IMR-90 (cell line): ENCODE data around the gene SCN10A.

ENCODE experiments used
- BHLHE40 ChIP-seq: fragments of 150-350 bp; IDR thresholded peaks from 2 replicates; pipeline ENCODE4 v1.6.1; 2016; ENCODE audit warnings: mild to moderate bottlenecking, low read depth, low read length
- CEBPB ChIP-seq: IDR thresholded peaks from 2 replicates; pipeline ENCODE4 v1.6.1; 2012; ENCODE audit warnings: low read depth, low read length, improper control_type of control experiment
- CTCF ChIP-seq: conservative IDR thresholded peaks from 2 replicates; pipeline ENCODE4 v1.5.1; 2012; ENCODE audit warnings: mild to moderate bottlenecking, low read depth, low read length, improper control_type of control experiment
- MAZ ChIP-seq: IDR thresholded peaks from 2 replicates; pipeline ENCODE4 v1.6.1; 2012; ENCODE audit warnings: low read depth, mild to moderate bottlenecking, low read length, improper control_type of control experiment, moderate library complexity, borderline replicate concordance
- MXI1 ChIP-seq: IDR thresholded peaks from 2 replicates; pipeline ENCODE4 v1.6.1; 2012; ENCODE audit warnings: low read depth, mild to moderate bottlenecking, low read length, moderate library complexity, borderline replicate concordance
- POLR2A ChIP-seq: IDR thresholded peaks from 2 replicates; pipeline ENCODE4 v1.6.1; 2012; ENCODE audit warnings: mild to moderate bottlenecking, low read depth, low read length
- RAD21 ChIP-seq: IDR thresholded peaks from 2 replicates; pipeline ENCODE4 v1.6.1; 2012; ENCODE audit warnings: low read length, improper control_type of control experiment
- TF ChIP-seq, protein P1 (sequence below): fragments of 150-350 bp; IDR thresholded peaks from 2 replicates; pipeline ENCODE4 v1.6.1; 2017; ENCODE audit warnings: mild to moderate bottlenecking, antibody characterized with exemption, low read length, low read depth

- TF ChIP-seq, protein P1, sequence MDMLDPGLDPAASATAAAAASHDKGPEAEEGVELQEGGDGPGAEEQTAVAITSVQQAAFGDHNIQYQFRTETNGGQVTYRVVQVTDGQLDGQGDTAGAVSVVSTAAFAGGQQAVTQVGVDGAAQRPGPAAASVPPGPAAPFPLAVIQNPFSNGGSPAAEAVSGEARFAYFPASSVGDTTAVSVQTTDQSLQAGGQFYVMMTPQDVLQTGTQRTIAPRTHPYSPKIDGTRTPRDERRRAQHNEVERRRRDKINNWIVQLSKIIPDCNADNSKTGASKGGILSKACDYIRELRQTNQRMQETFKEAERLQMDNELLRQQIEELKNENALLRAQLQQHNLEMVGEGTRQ: no peak
- TF ChIP-seq CTCF (no peak), MXI1 (no peak), BHLHE40 (no peak), CEBPB (no peak), MAZ (no peak), POLR2A (no peak), RAD21 (no peak)
Observed at GRCh38 chr3:38842266-38842965, 26.4 kb upstream of the SCN10A start.
